ENCODE measurements around the gene CYP3A4.
"Not testable (repeated sequence)": the region's sequence is repeated elsewhere in the genome, so short reads cannot be mapped to it uniquely, and the experiment has no call there.

CYP3A4 gene

GRCh38 chr7:99791667-99792369, 7.8 kb upstream of the CYP3A4 start:
- FAIRE-seq = no peak

GRCh38 chr7:99791021-99791420, 7.0 kb upstream of the CYP3A4 start:
- FAIRE-seq = no peak

GRCh38 chr7:99790407-99790806, 6.4 kb upstream of the CYP3A4 start:
- FAIRE-seq = no peak

- no peak for FAIRE-seq
Observed at GRCh38 chr7:99789441-99790070, 5.6 kb upstream of the CYP3A4 start.

GRCh38 chr7:99788554-99788953, 4.6 kb upstream of the CYP3A4 start:
- no peak for FAIRE-seq

GRCh38 chr7:99786726-99787335, 2.8 kb upstream of the CYP3A4 start:
- no peak for FAIRE-seq

GRCh38 chr7:99785654-99786053, 1.7 kb upstream of the CYP3A4 start:
- FAIRE-seq = not testable (repeated sequence)

GRCh38 chr7:99782012-99782953, 1.7 kb downstream of the CYP3A4 start:
- FAIRE-seq = no peak

GRCh38 chr7:99780588-99780987, 3.4 kb downstream of the CYP3A4 start:
- FAIRE-seq = no peak

GRCh38 chr7:99779949-99780348, 4.0 kb downstream of the CYP3A4 start:
- FAIRE-seq = no peak

GRCh38 chr7:99778880-99779279, 5.1 kb downstream of the CYP3A4 start:
- no peak for FAIRE-seq

- not testable (repeated sequence) for FAIRE-seq
Observed at GRCh38 chr7:99773395-99773794, 10.6 kb downstream of the CYP3A4 start.

- no peak for FAIRE-seq
Observed at GRCh38 chr7:99772565-99772964, 11.4 kb downstream of the CYP3A4 start.

GRCh38 chr7:99769494-99769893, 14.5 kb downstream of the CYP3A4 start:
- not testable (repeated sequence) for FAIRE-seq

GRCh38 chr7:99768471-99768870, 15.5 kb downstream of the CYP3A4 start:
- FAIRE-seq = no peak

GRCh38 chr7:99767662-99768061, 16.3 kb downstream of the CYP3A4 start:
- FAIRE-seq = no peak

- FAIRE-seq = no peak
Observed at GRCh38 chr7:99766484-99767099, 17.4 kb downstream of the CYP3A4 start.

- no peak for FAIRE-seq
Observed at GRCh38 chr7:99764478-99764877, 19.5 kb downstream of the CYP3A4 start.

- FAIRE-seq = no peak
Observed at GRCh38 chr7:99762680-99763327, 21.2 kb downstream of the CYP3A4 start.

GRCh38 chr7:99755085-99755484, 28.9 kb downstream of the CYP3A4 start:
- FAIRE-seq = no peak

- no peak for FAIRE-seq
Observed at GRCh38 chr7:99752356-99752755, 31.6 kb downstream of the CYP3A4 start.
